Breast epithelium (tissue), 4 donors: ENCODE results near the gene HP. TPM values are rescaled to one million over a fixed set of nuclear protein-coding genes. Genes with fewer than 3 reads are reported as not detected.

Experiments used
- DNase-seq, 2 donors: peaks; one replicate each; pipeline ENCODE4 v3.0.0-alpha.2; 2019; ENCODE audit warnings: low spot score in 2 of 2
- H3K27ac ChIP-seq, 2 donors: fragments of 200-600 bp; sonication (generic) in 1 of 2; one replicate each; pipeline ENCODE4 v1.5.1; 2016 to 2019; ENCODE audit warnings: mild to moderate bottlenecking in 1 of 2
- H3K27me3 ChIP-seq, 2 donors: fragments of 200-600 bp; sonication (generic) in 1 of 2; one replicate each; pipeline versions ENCODE4 v1.5.1 to v1.6.0; 2017 to 2019; ENCODE audit warnings: control low read depth in 1 of 2, mild to moderate bottlenecking in 1 of 2
- H3K36me3 ChIP-seq: fragments of 200-600 bp; one replicate; pipeline ENCODE4 v1.5.1; 2019
- H3K4me1 ChIP-seq, 2 donors: fragments of 200-600 bp; sonication (generic); one replicate each; pipeline ENCODE4 v1.5.1; 2016 to 2019; ENCODE audit warnings: control low read depth in 1 of 2
- H3K4me3 ChIP-seq, 3 donors: fragments of 200-600 bp; sonication (generic); 1 replicate in 2 of 3; 2 replicates in 1 of 3; pipeline ENCODE4 v1.5.1; 2016 to 2019; ENCODE audit warnings: mild to moderate bottlenecking in 3 of 3, moderate library complexity in 2 of 3
- H3K9me3 ChIP-seq, 2 donors: fragments of 200-600 bp; sonication (generic) in 1 of 2; one replicate each; pipeline ENCODE4 v1.5.1; 2016 to 2019; ENCODE audit warnings: control low read depth in 1 of 2
- CTCF ChIP-seq, 3 donors: fragments of 450-650 bp; IDR thresholded peaks; one replicate each; pipeline ENCODE4 v1.5.1; 2016 to 2017; ENCODE audit warnings: antibody characterized with exemption in 3 of 3, mild to moderate bottlenecking in 3 of 3, moderate library complexity in 3 of 3
- POLR2A ChIP-seq: fragments of 450-650 bp; IDR thresholded peaks from one replicate; pipeline ENCODE4 v1.6.1; 2016; ENCODE audit warnings: antibody characterized with exemption, mild to moderate bottlenecking, moderate library complexity
- POLR2AphosphoS5 ChIP-seq, 3 donors: sonication (generic); formaldehyde crosslinking; IDR thresholded peaks; one replicate each; pipeline ENCODE4 v1.6.1; 2017; ENCODE audit warnings: antibody characterized with exemption in 3 of 3
- intact Hi-C: fragments of 100-400 bp; cut with DNase I; formaldehyde crosslinking; loops from one replicate; pipeline ENCODE4 v1.15.1; 2023; ENCODE audit warnings: low total_unique reads
- total RNA-seq, 3 donors: library from RNA; depleted of rRNA; stranded (reverse); fragments of >200 nt; gene quantifications; one replicate each; pipeline ENCODE4 v1.1.0, GENCODE V29; 2016

The HP gene
- total RNA-seq, 3 donors from 2014 or later: 24.5 to 543 (median 61.9) TPM

- no peak overlapping the region for H3K27ac ChIP-seq
- H3K4me3 ChIP-seq: no peak overlapping the region
- no peak for TF ChIP-seq POLR2AphosphoS5 (IDR thresholded peaks at IDR 0.05)
- TF ChIP-seq CTCF (IDR thresholded peaks at IDR 0.05): no peak
- TF ChIP-seq POLR2A: no peak
- DNase-seq: no peak
- H3K36me3 ChIP-seq: peaks cover 9% of the 10 kb centered on the region
- H3K4me1 ChIP-seq: no peaks in the 10 kb centered on the region
- no peaks in the 10 kb centered on the region for H3K9me3 ChIP-seq
- H3K27me3 ChIP-seq: no peaks in the 10 kb centered on the region
- intact Hi-C loops: no loop called here
Observed at GRCh38 chr16:72083778-72084404, 29.6 kb downstream of the HP start.

DNA sequence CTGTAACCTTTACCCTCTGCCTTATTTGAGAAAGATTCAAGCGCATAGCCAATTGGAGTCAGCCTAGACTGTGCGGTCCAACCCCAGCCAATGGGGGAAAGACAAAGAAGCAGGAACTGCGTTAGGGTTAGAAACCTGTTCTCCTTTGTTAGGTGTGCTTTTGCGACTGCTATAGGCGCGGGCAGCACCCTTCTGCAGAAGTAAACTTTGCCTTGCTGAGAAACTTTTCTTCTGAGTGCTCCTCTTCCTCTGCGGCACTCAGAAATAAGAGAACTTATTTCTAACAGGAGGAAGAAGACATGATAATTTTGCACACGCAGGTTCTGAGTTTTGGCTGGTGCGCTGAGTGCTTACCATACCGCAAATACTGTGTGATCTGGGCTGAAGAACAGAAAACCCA is 30.1 kb downstream of the HP start:
- no peaks in the 10 kb centered on the region for H3K9me3 ChIP-seq
- H3K36me3 ChIP-seq: peaks cover 9% of the 10 kb centered on the region
- H3K27me3 ChIP-seq: no peaks in the 10 kb centered on the region
- TF ChIP-seq POLR2AphosphoS5 (IDR thresholded peaks at IDR 0.05) (no peak), POLR2A (no peak), CTCF (IDR thresholded peaks at IDR 0.05) (no peak)
- no peak overlapping the region for H3K27ac ChIP-seq
- H3K4me3 ChIP-seq: no peak overlapping the region
- intact Hi-C loops: no loop called here
- no peaks in the 10 kb centered on the region for H3K4me1 ChIP-seq
- no peak for DNase-seq

DNA sequence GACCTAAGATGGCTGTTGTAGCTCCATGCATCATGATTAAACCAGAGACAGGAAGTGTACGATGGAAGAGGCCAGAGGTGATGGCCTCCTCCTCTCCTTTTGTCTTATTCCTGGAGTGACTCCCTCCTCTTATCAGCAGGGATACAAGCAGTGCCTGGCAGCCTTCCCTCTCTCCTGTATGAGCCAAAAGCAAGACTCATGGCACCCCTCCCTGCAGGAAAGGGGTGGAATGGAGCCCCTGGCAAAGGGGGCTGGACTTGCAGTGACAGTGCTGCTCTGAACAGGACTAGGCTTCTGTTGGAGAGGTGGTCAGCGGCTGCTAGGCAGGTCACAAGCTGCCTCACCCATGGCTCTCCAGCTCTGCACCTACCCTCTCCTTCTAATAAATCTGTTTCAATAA is 30.7 kb downstream of the HP start:
- H3K27me3 ChIP-seq: no peaks in the 10 kb centered on the region
- no peak overlapping the region for H3K4me3 ChIP-seq
- intact Hi-C loops: no loop called here
- TF ChIP-seq POLR2AphosphoS5 (IDR thresholded peaks at IDR 0.05) (no peak), CTCF (IDR thresholded peaks at IDR 0.05) (no peak), POLR2A (no peak)
- no peak overlapping the region for H3K27ac ChIP-seq
- H3K9me3 ChIP-seq: no peaks in the 10 kb centered on the region
- no peaks in the 10 kb centered on the region for H3K4me1 ChIP-seq
- peaks cover 9% of the 10 kb centered on the region for H3K36me3 ChIP-seq
- DNase-seq: no peak

DNA sequence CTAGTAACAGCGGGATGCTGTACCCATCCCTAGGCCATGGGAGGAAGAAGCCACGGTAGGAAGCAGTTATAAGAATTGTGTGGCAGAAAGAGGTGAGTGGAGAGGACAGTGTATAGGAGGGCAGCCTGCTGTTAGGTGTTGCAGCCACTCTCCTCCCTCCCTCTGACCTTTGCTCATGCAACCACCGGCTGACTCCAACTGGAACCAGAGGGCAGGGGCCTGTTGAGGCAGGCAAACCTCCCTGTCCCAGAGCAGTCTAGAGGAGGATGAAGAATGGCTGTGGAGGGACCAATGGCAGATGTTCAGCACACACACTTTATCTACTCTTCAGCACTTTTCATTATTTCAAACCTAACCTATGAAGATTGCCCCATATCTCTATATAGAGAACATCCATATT is 36.9 kb downstream of the HP start:
- no peaks in the 10 kb centered on the region for H3K9me3 ChIP-seq
- H3K4me3 ChIP-seq: no peak overlapping the region
- H3K27me3 ChIP-seq: no peaks in the 10 kb centered on the region
- TF ChIP-seq POLR2AphosphoS5 (IDR thresholded peaks at IDR 0.05): no peak
- TF ChIP-seq CTCF (IDR thresholded peaks at IDR 0.05): no peak
- no peak for TF ChIP-seq POLR2A
- no peak for DNase-seq
- no peak overlapping the region for H3K27ac ChIP-seq
- intact Hi-C loops: no loop called here
- peaks cover 6% of the 10 kb centered on the region for H3K36me3 ChIP-seq
- peaks cover 9 to 19% of the 10 kb centered on the region in 2 donors for H3K4me1 ChIP-seq

DNA sequence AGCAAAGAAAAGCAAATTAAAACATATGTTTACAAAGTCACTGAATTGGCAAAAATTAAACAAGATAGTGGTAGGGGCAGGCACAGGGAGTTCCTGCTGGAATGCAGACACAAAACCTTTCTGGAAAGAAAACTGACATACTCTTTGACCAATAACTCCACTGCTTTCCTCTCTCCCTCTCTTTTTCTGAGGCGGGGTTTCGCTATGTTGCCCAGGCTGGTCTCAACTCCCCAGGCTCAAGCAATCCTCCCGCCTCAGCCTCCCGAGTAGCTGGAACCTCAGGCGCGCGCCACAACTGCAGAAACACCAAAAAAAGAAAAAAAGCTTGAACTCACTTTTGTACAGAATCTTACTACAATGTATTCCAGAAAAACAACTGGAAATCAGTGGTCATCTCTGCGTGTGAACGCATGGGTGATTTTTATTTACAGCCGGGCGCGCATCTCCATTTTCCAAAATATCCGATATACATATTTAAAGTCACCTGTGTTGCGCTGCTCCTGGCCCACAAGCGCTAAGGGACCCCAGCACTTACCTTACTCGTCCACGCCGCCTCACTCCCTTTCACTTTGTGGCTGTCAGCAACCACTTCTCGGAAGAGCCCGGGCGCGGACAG is 38.6 kb downstream of the HP start:
- intact Hi-C loops: no loop called here

More for the DNA sequence above, 38.6 kb downstream of the HP start:
- peak overlapping the region; percentile 78 to 95 (median 90) for H3K4me3 ChIP-seq
- no peaks in the 10 kb centered on the region for H3K9me3 ChIP-seq
- H3K27ac ChIP-seq: peak overlapping the region; percentile 88 to 95
- H3K27me3 ChIP-seq: no peaks in the 10 kb centered on the region
- no peak for DNase-seq
- TF ChIP-seq POLR2AphosphoS5 (IDR thresholded peaks at IDR 0.05): no peak
- TF ChIP-seq CTCF (IDR thresholded peaks at IDR 0.05): no peak
- TF ChIP-seq POLR2A: no peak
- H3K36me3 ChIP-seq: no peaks in the 10 kb centered on the region
- H3K4me1 ChIP-seq: peaks cover 9 to 19% of the 10 kb centered on the region in 2 donors
